NCI-H1092 treated with DMSO at 0.1 percent for 48 hours (cell line): ENCODE results near the gene NPFFR1.
"Not testable (repeated sequence)": the region's sequence is repeated elsewhere in the genome, so short reads cannot be mapped to it uniquely, and the experiment has no call there.

Experiments
- DNase-seq: peaks from one replicate; lab custom pipeline; 2025; lab: John Stamatoyannopoulos, UW

NPFFR1 gene

DNA sequence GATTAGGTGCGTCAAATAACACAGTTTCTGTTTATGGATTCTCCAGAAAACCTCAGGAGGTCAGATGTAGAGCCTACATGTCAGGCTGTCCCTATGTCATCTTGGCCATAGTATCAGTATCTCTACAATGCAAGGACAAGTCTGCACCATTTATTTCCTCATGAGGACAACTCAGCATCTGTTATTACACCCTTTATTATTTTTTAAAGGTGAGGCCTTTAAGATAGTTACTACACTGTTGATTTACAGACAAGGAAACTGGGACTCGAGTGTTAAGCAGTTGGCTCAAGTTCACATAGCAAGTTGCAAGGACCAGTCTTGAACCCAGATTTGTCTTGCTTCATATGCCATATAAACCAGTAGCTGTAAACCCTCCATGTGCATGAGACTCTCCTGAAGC, 27.3 kb downstream of the NPFFR1 start:
- DNase-seq, result no peak

DNA sequence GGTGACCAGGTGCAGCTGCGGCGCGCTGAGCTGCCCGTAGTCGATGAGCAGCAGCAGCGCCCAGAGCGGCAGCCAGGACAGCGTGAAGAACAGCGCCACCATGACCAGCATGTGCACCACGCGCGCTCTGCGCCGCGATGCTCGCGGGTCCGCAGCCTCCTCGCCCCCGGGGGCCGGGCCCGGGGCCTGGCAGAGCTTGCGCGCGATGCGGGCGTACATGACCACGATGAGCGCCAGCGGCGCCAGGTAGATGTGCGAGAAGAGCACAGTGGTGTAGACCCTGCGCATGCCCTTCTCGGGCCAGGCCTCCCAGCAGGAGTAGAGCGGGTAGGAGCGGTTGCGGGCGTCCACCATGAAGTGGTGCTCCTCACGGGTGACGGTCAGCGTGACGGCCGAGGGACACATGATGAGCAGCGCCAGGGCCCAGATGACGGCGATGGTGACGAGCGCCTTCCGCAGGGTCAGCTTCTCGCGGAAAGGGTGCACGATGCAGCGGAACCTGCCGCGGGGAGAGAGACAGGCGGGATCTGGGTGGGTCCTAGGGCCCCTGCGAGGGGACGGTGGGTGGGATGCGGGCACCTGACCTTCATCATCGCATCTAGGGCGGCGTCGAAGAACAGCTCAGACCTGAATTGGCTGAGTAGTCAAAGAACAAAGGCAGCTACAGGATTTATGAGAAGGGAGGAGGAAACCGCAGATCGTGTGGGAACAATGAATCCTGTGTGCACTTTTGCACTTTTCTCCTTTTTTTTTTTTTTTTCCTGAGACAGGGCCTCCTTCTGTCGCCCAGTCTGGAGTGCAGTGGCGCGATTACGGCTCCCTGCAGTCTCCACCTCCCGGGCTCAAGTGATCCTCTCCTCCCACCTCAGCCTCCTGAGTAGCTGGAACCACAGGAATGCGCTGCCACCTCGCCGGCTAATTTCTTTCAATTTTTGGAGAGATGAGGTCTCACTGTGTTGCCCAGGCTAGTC, 28.2 kb downstream of the NPFFR1 start:
- no peak for DNase-seq

DNA sequence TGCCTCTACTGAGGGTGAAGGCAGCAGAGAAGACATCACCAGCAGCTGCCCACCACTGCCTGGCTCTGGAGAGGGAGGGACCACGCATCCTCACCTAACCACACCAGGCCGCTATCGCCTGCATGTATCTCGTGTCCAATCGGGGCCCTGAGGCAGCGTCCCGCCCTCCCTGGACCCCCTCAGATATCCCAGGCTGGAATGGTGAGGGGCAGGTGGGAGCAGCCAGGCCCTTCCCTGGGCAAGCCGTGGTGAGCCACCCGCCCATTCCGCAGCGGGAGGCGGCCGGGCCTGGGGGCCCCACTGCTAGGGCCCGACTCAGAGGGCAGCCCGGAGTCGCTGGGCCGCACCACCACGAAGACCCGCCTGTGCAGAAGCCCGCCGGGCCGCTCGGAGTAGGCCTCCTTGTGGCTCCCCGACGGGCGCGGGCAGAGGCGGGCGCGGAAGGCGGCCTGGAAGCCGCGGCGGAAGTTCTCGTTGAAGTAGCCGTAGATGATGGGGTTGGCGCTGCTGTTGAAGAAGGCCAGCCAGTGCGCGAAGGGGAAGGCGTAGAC, 29.0 kb downstream of the NPFFR1 start:
- DNase-seq, result no peak

DNA sequence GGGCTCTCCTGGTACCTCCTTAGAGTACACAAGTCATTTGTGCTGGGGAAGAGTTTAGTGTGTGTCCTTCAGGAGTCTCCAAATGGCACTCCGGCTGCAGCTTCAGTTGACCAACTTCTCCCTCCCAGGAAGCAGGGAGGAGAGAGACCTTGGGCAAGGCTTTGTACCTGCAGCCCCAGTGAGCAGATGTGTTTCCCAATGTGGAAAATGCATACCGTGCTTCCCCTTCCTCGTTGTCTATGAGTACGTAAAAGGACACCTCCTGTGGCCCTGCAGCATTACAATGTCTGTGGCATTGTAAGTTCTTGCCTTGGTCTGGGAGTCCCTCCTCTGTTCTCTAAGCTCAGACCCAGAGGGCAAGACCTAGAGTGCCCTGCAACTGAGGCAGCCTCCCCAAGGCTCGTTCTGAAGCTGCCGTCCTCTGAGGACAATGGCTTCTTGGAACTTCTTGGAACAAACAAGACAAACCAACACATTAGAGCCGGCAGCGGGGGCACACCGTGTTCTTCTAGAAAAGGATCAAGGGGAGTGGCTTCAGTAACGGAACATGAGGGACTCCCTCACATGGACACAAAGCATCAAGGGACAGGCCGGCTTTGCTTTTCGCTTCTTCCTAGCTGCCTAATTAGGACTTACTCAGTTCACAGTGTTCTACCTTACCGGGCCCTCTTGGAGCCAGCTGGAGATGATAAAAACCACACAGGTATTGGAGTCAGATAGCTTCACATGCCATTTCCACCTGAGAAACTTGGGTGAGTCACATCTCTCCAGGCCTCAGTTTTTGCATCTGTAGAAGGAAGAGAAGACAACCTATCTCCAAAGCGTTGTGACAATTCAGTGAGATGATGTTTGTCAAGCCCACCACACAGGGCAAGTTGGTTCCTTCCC, 29.7 kb downstream of the NPFFR1 start:
- no peak for DNase-seq

DNA sequence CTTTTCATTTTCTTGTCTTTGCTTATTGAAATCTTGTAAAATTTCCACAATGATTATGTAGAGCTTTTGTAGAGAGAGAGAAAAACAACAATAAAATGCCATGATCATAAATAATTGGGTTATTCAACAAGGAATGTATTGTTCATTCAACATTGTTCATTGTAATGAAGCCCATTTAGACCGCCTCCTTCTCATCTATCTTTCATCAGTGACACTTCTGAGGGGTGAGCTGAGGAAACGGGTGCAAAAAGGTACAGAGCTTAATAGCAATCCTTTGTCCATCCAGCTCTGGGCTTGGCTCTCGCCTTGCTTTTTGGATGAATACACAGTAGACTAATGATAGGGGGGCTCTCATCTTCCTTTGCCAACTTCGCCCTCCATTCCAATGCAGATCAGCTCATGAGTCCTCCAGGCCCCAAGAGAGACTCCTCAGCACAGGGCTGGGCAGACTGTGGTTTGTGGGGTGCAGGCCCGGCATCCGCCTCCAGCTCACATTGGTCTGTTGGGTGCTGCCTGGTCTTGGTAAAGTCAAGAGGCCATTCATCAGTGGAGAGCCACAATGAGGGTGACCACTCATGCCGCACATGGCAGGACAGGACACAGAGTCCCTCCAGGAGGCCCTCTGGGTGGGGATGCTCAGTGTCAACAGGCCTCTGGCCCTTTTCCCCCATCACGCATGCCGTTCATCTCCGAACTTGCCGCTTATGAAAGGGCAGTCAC, 32.7 kb downstream of the NPFFR1 start:
- no peak for DNase-seq

DNA sequence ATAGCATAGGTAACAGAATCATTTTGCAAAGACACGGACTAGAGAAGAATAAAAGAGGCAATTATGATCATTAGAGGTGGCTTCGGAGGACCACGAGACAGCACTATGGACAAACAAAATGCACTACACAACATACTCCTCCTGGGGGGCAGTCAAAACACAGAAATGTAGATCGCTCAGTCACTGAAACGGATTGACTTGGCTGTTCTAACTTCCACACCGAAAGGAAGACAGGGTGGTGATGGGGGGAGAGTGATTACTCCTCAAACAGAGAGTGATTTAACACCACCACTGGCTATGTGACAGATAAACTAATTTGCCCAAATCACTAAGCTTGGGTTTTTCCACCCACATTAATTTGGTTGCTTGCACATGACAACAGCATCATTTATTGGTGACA, 36.4 kb downstream of the NPFFR1 start:
- peak; percentile 0 for DNase-seq

DNA sequence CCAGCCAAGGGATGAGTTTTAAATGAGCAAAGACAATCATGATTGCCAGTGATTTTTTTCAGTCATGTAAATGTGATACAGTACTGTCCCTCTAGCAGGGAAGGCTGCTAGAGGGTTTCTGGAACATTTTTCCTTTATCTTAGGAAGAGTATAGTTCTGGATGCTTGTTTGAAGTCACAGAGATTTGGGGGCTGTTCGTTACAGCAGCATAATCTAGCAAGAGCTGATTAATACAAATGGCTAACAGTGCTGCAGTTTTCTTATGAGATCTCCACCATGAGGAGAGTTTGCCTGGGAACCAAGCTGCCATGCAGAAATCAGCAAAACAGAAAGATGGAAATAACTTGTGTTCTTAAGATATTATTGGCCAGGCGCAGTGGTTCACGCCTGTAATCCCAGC, 42.7 kb downstream of the NPFFR1 start:
- DNase-seq, result no peak

DNA sequence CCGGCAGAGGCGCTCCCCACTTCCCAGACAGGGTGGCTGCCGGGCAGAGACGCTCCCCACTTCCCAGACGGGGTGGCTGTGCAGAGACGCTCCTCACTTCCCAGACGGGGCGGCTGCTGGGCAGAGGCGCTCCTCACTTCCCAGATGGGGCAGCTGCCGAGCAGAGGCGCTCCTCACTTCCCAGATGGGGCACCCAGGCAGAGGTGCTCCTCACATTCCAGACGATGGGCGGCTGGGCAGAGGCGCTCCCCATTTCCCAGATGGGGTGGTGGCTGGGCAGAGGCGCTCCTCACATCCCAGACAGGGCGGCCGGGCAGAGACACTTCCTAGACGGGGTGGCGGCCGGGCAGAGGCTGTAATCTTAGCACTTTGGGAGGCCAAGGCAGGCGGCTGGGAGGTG, 43.8 kb downstream of the NPFFR1 start:
- DNase-seq, result not testable (repeated sequence)

DNA sequence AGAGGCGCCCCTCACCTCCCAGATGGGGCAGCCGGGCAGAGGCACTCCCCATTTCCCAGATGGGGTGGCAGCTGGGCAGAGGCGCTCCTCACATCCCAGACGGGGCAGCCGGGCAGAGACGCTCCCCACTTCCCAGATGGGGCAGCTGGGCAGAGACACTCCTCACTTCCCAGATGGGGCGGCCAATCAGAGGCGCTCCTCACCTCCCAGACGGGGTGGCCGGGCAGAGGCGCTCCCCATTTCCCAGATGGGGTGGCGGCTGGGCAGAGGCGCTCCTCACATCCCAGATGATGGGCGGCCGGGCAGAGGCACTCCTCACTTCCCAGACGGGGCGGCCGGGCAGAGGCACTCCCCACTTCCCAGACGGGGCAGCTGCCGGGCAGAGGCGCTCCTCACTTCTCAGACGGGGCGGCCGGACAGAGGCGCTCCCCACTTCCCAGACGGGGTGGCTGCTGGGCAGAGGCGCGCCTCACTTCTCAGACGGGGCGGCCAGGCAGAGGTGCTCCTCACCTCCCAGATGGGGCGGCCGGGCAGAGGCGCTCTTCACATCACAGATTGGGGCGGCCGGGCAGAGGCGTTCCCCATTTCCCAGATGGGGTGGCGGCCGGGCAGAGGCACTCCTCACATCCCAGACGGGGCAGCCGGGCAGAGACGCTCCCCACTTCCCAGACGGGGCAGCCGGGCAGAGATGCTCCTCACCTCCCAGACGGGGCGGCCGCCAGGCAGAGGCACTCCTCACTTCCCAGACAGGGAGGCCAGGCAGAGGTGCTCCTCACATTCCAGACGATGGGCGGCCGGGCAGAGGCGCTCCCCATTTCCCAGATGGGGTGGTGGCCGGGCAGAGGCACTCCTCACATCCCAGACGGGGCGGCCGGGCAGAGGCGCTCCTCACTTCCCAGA, 44.5 kb downstream of the NPFFR1 start:
- not testable (repeated sequence) for DNase-seq

DNA sequence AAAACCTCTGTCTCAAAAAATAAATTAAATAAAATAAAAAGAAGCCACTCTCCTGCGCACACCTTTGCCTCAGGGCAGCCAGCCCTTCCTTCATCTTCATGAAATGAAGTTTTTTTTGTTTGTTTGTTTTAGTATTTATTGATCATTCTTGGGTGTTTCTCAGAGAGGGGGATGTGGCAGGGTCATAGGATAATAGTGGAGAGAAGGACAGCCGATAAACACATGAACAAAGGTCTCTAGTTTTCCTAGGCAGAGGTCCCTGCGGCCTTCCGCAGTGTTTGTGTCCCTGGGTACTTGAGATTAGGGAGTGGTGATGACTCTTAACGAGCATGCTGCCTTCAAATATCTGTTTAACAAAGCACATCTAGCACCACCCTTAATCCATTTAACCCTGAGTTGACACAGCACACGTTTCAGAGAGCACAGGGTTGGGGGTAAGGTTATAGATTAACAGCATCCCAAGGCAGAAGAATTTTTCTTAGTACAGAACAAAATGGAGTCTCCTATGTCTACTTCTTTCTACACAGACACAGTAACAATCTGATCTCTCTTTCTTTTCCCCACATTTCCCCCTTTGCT, 45.8 kb downstream of the NPFFR1 start:
- not testable (repeated sequence) for DNase-seq

DNA sequence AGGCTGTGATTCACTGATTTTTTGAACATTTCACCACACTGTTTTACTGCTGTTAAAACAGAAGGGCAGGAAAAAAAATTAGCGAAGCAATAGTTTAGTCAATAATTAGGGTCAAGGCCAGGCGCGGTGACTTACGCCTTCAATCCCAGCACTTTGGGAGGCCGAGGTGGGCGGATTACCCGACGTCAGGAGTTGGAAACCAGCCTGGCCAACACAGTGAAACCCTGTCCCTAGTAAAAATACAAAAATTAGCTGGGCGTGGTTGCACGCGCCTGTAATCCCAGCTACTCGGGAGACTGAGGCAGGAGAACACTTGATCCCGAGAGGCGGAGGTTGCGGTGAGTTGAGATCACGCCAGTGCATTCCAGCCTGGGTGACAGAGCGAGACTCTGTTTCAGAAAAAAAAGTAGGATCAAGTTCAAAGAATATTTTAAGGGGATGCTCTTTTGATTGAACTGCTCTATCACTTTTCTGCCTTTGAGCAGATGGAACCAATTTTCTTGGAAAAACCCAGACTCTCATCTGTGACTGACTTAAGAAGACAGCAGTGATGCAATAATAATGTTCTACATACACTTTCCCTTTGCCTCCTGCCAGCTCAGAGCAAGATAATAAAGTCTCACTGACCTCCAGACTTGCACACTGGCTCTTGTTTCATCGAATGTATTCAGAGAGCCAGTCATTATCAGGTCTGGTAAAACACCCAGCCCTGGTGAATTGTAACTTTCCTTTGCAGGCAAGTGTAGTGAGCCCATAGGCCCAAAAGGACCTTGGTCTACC, 48.9 kb downstream of the NPFFR1 start:
- no peak for DNase-seq

DNA sequence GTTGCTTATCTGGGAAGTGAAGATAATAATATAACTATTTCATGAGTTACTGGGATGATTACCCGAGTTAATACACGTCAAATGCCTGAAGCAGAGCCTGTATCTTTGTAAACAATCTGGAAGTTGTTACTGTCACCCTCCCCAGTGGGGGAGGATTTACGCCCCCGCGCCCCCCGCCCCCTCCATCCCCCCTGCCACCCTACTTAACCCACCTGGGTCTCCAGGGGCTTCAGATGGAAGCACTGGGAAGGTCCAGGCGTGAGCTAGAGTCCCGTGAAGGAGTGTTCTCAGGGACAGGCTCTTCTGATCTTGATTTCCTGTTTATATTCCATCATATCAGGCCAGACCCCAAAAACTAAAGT, 49.9 kb downstream of the NPFFR1 start:
- DNase-seq, result peak; percentile 25

DNA sequence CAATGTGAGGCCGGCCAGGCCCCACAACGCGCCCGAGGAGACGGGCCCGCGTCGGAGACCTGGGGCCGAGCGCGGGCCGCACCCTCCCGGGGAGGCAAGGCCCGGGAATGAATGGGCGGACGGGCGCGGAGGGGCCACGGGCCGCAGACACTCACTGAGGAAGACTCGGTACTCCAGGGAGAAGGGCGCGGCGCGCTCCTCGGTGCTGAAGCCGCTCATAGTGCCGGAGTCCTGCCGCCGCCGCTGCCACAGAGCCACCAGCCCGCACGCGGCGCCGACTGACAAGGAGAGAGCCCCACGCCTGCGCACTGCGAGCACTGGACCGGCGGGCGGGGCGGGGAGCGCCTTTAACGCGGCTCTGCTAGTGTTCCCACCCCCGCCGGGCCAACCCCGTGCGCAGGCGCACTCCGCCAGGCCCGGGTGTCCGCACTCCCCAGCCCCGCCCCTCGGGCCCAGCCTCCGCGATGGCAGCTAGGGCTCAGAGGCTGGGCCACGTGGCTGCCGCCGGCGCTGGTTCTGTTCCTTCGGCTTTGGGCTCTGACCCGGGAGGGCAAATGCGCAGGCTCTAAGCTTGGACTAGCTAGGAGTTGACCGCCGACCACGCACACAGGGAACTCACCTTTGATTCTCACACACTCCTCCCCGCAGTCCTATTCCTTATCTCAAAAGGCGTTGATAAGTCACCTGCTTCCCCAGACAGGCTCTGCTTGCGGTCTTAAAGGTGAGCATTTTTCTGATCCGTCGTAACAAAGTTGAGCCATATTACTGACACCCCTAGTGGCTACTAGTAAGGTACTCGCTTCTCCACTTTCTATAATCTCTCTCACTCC, 50.5 kb downstream of the NPFFR1 start, which contains the start of gene PPA1:
Gene PPA1, minus strand, starts transcription at position 321 of the 830 bp plus-strand sequence. Its CDS starts 102 bp downstream, at position 219.
- DNase-seq, result peak; percentile 90

DNA sequence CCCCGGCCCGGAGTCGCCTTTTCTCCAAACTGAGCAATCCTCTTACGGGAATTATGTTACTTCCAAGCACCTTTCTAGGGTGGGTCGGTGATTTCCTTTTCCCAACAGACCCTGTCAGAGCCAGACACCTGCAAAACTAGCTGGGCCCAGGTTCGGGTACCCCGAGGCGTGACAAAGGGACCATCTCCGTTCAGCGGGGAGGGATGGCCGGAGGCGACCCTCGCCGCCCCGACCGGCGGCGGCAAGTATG, 51.0 kb downstream of the NPFFR1 start:
- DNase-seq, result no peak

DNA sequence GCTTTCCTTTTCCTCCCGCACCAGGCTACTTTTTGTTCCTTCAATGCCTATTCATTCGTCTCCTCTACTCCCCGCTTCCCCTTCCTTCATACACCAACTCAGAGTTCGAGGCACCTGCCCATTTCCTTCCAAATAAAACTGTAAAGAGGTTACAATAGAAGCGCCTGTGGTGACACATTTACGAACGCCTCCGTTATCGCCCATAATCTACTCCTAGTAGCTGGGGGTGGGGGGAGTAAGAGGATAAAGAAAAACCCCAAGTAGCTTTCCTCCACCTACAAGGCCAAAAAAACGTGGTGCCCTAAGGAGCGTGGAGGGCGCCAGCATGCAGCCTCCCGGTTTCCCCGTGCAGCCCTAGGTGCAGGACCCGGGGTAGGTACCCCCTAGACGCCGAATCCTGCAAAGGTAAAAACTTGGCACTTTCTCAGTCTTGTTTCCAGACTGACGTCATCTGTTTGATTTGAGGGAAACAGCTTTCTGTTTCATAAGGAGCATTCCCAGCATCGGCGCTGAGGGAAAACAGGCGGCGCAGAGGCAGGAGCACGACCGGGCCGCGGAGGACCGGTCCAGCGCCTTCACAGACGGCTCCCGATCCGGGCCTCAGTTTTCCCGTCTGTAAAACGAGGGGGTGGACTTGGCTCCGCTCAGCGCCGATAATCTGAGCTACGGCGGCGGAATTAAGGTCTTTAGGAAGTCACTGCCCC, 51.5 kb downstream of the NPFFR1 start:
- DNase-seq, result no peak

DNA sequence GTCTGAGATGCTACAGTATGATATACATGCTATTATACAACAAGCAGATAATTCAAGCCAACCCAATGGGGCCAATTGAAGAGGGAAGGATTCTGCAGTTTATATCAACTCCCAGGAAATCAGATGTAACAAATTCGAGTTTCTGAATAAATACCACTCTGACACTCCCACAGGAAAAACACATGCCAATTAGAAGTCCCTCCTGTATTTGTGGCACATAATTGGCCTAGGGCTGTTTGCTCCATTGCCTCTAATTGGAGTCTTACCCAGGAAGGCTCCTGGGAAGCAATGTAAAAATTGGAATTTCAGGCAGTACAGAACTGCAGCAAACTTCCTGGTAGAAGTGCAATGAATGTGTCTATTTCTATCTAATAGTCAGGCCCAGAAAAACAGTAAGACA, 55.3 kb downstream of the NPFFR1 start:
- no peak for DNase-seq

DNA sequence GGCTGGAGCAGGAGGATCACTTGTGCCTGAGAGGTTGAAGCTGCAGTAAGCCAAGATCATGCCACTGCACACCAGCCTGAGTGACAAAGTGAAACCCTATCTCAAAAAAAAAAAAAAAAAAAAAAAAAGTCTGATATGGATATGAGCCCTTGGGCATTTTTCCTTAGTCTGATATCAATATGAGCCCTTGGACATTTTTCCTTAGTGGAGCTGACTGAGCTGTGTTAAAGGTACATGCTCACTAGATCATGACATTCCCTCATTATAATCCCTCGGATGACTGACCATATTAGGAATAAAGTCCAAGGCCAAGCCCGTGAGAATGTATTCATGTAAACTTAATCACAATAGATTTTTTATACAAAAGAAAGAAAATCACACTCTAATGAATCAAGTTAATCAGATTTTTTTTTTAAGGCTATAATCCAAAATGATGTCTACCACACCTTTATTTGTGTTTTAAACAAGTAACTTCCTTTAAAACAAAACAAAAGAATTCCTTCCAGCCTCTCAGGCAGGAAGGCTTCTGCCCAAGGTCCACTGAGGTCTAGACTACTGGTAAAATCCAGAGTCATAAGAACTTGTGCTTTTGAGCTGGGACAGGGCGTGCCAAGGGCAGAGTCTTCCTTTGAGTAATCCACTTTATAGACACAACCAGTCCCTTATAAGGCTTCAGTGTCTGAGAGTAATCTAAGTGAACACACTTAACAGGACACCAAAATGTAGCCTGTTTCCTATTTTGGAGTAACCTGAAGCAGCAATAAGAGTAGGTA, 56.1 kb downstream of the NPFFR1 start:
- no peak for DNase-seq

DNA sequence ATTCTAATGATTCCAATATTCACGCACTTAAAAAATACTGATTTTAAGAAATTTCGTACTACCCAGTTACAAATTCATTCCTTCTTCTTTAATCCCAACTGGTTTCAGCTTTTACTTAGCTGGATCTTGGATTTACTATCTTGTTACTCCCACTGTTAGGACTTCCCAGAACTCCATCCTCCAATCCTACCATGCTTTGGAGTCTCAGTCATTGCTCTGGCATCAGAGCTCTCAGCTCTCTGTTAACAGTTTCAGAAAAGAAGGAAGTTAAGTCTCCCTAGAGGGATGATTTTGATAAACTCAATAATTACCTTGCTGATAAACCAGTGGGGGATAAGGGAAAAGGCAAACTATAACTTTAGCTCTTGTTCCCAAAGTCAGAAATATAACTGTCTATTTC, 60.1 kb downstream of the NPFFR1 start:
- no peak for DNase-seq
